ENCODE measurements around the gene MZF1.
"Not testable (repeated sequence)": the region's sequence is repeated elsewhere in the genome, so short reads cannot be mapped to it uniquely, and the experiment has no call there.

MZF1 gene

DNA sequence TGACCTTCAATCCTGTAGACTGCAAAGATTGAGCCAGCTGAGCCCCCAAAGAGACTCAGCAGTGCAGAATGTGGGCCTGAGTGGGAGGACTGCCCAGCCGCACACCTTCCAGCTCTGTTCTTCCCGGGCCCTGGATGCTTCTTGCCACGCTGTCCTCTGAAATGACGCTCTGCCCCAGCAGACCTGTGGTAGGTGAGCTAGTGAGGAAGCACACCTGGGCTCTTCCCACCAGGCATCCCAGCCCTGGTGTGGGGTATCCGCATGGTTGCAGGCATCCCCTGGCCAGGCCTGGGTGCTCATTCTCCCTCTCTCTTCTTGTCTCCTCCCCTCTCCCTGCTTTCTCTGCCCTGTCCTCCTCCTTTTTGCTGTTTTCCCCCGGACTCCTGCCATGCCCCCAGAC, 9.8 kb upstream of the MZF1 start:
- POLR2A ChIA-PET, result no interaction called here
- Histone ChIP-seq H3K4me1 (ENCODE audit: control extremely low read depth in 1 of 4, control insufficient read depth in 4 of 4, insufficient read depth in 4 of 4, low read length in 3 of 4) (peaks cover 0 to 4% (median 2%) of the 10 kb centered on the region in 4 experiments), H3K9me3 (ENCODE audit: control extremely low read depth in 1 of 5, control insufficient read depth in 4 of 5, insufficient read depth in 2 of 5, low read depth in 1 of 5, low read length in 4 of 5) (no peaks in the 10 kb centered on the region), H3K4me3 (ENCODE audit: control insufficient read depth in 1 of 7, extremely low read depth in 1 of 7, insufficient read depth in 4 of 7, low read depth in 2 of 7, low read length in 6 of 7) (no peak overlapping the region), H3K36me3 (ENCODE audit: control insufficient read depth in 4 of 4, insufficient read depth in 4 of 4, low read length in 3 of 4) (peaks cover 0 to 32% (median 23%) of the 10 kb centered on the region in 4 experiments), H3K27ac (ENCODE audit: insufficient read depth in 1 of 2, low read depth in 1 of 2, low read length in 2 of 2, poor library complexity in 1 of 2, severe bottlenecking in 2 of 2) (no peak overlapping the region), H3K27me3 (replicated peaks in 2 of 5; ENCODE audit: control insufficient read depth in 4 of 5, insufficient read depth in 5 of 5, low read length in 4 of 5) (no peaks in the 10 kb centered on the region)
- no peak for DNase-seq
- WGBS (ENCODE audit: insufficient coverage), result 93% methylated on average over 4 of the region's 6 CpGs
- CTCF ChIA-PET, result interaction anchor here (4.2 kb wide), 1 partner anchor 64 kb away, joined by 26 read pairs; the partner anchor contains the start of gene ZBTB45

DNA sequence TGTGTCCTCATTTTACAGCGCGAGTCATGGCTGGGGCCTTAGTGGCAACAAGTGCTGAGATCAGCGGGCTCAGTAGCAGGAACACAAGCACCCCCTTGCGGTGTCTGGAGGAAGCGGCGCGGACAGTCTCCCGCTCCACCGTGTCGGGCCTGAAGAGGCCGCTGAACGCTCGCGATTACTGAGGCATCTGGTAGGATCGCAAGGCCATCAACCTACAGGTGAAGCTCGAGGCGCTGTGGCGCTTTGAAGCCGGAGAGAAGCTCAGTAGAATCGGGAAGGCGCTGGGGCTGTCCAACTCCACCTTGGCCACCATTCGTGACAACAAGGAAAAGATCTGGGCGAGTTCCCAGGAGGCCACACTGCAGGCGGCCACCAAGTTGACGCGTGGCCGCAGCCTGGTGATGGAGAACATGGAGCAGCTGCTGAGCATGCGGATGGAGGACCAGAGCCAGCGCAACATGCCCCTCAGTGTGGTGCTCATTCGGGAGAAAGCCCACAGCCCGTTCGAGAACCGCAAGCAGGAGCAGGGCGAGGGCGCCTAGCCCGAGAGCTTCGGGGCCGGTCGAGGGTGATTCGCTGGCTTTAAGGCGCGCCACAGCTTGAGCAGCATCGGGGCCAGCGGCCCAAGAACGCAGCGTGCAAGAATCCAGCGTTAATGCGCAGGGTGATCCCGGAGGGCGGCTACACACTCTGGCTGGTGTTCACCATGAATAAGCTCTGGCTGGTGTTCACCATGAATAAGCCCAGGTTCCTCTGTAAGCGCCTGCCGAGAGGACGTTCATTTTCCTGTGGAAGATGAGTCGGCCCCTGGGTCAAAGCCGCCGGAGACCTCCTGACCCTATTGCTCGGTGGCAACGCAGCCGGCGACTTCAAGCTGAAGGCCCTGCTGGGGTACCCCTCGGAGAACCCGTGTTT, 8.3 kb upstream of the MZF1 start:
- Histone ChIP-seq H3K27me3 (replicated peaks in 2 of 5; ENCODE audit: control insufficient read depth in 4 of 5, insufficient read depth in 5 of 5, low read length in 4 of 5) (no peaks in the 10 kb centered on the region), H3K4me3 (ENCODE audit: control insufficient read depth in 1 of 7, extremely low read depth in 1 of 7, insufficient read depth in 4 of 7, low read depth in 2 of 7, low read length in 6 of 7) (no peak overlapping the region), H3K36me3 (ENCODE audit: control insufficient read depth in 4 of 4, insufficient read depth in 4 of 4, low read length in 3 of 4) (peaks cover 0 to 34% (median 23%) of the 10 kb centered on the region in 4 experiments), H3K9me3 (ENCODE audit: control extremely low read depth in 1 of 5, control insufficient read depth in 4 of 5, insufficient read depth in 2 of 5, low read depth in 1 of 5, low read length in 4 of 5) (no peaks in the 10 kb centered on the region), H3K4me1 (ENCODE audit: control extremely low read depth in 1 of 4, control insufficient read depth in 4 of 4, insufficient read depth in 4 of 4, low read length in 3 of 4) (peaks cover 0 to 4% (median 2%) of the 10 kb centered on the region in 4 experiments), H3K27ac (ENCODE audit: insufficient read depth in 1 of 2, low read depth in 1 of 2, low read length in 2 of 2, poor library complexity in 1 of 2, severe bottlenecking in 2 of 2) (peak overlapping the region in 1 of 2 experiments; percentile 25)
- CTCF ChIA-PET, result interaction anchor here (0.8 to 8.4 kb wide), 13 partner anchors 12 to 148 kb away, joined by 3 to 139 read pairs (median 4); partner anchors contain the start of genes CHMP2A and ZBTB45
- POLR2A ChIA-PET, result interaction anchor here (1.5 kb wide), 1 partner anchor 38 kb away, joined by 4 read pairs; the partner anchor contains the start of gene TRIM28
- DNase-seq, result peak; percentile 89 to 95 (median 93)
- WGBS (ENCODE audit: insufficient coverage), result 69% methylated on average over 54 of the region's 62 CpGs

DNA sequence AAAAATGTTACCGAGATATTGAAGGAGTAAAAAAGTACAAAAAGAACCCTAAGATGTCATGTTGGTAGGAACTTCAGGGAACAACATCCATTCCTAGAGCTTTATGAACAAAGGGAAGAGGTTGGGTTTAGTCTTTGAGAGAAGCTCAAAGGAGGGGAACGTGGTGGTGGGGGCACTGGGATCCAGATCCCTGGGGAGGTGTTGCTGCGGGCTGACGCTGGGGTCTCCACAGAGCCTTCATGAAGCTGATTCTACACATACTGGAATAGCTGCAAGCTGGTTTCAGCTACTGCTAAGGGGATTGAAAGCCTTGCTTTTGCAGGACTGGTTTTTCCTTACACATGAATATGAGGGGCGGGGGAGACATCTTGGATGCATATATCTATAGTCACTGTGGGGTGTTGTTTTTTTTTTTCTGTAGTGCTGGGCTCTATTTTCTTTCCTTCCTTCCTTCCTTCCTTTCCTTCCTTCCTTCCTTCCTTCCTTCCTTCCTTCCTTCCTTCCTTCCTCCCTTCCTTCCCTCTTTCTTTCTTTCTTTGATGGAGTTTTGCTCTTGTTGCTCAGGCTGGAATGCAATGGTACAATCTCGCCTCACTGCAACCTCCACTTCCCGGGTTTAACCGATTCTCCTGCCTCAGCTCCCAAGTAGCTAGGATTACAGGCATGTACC, 6.5 kb upstream of the MZF1 start:
- no peak overlapping the region for H3K4me3 ChIP-seq (ENCODE audit: control insufficient read depth in 1 of 7, extremely low read depth in 1 of 7, insufficient read depth in 4 of 7, low read depth in 2 of 7, low read length in 6 of 7)
- WGBS (ENCODE audit: insufficient coverage), result 91% methylated on average over 6 of the region's 8 CpGs
- H3K27me3 ChIP-seq (replicated peaks in 2 of 5; ENCODE audit: control insufficient read depth in 4 of 5, insufficient read depth in 5 of 5, low read length in 4 of 5), result no peaks in the 10 kb centered on the region
- ChIA-PET POLR2A (no interaction called here), CTCF (interaction anchor here (1.1 to 8.4 kb wide), 9 partner anchors 18 to 215 kb away, joined by 3 to 139 read pairs (median 3); partner anchors contain the start of genes CHMP2A and ZBTB45)
- DNase-seq, result no peak
- peaks cover 0 to 26% (median 20%) of the 10 kb centered on the region in 4 experiments for H3K36me3 ChIP-seq (ENCODE audit: control insufficient read depth in 4 of 4, insufficient read depth in 4 of 4, low read length in 3 of 4)
- peaks cover 1 to 13% (median 13%) of the 10 kb centered on the region in 4 experiments for H3K4me1 ChIP-seq (ENCODE audit: control extremely low read depth in 1 of 4, control insufficient read depth in 4 of 4, insufficient read depth in 4 of 4, low read length in 3 of 4)
- no peaks in the 10 kb centered on the region for H3K9me3 ChIP-seq (ENCODE audit: control extremely low read depth in 1 of 5, control insufficient read depth in 4 of 5, insufficient read depth in 2 of 5, low read depth in 1 of 5, low read length in 4 of 5)
- H3K27ac ChIP-seq (ENCODE audit: insufficient read depth in 1 of 2, low read depth in 1 of 2, low read length in 2 of 2, poor library complexity in 1 of 2, severe bottlenecking in 2 of 2), result no peak overlapping the region

DNA sequence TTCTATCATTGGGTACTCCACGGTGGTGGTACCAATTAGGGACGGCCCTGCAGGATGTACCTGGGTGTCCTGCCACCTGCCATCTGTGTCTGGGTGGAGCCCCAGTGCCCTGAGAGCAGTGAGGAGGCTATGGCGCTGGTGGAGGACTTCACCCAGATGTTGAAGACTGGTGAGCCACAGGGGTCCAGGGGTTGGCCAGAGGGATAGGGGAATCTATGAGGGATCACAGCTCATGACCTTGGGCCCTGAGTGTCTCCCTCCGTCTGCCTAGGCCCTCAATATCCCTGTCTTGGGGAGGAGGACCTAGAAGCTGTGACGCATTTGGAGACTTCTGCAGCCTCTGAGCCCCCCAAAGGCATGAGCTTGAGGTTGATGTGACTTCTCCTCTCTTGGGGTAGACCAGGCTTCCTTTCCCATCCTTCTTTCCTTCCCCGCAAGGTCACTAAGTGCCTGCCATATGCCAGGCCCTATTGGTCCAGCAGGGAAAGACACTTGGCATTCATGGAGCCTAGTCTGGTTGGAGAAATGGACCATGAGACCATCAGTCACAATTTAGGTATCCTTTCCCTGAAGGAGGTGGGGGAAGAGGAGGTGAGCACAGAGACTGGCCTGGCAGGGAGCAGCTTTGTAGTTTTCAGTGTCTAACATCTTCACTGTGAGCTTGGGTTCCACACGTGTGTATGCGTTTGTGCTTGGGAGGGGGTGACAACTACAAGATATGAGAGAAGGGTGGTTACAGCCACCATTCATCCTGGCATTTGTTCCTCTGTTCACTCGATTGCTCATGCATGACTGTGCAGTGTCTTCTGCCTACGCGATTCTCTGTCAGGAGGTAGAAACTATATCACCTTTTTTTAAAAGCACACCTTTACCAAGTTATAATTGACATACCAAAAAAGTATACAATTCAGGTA, 5.1 kb upstream of the MZF1 start:
- Histone ChIP-seq H3K4me3 (ENCODE audit: control insufficient read depth in 1 of 7, extremely low read depth in 1 of 7, insufficient read depth in 4 of 7, low read depth in 2 of 7, low read length in 6 of 7) (no peak overlapping the region), H3K27me3 (replicated peaks in 2 of 5; ENCODE audit: control insufficient read depth in 4 of 5, insufficient read depth in 5 of 5, low read length in 4 of 5) (no peaks in the 10 kb centered on the region), H3K36me3 (ENCODE audit: control insufficient read depth in 4 of 4, insufficient read depth in 4 of 4, low read length in 3 of 4) (peaks cover 0 to 20% (median 14%) of the 10 kb centered on the region in 4 experiments), H3K4me1 (ENCODE audit: control extremely low read depth in 1 of 4, control insufficient read depth in 4 of 4, insufficient read depth in 4 of 4, low read length in 3 of 4) (peaks cover 8 to 24% (median 24%) of the 10 kb centered on the region in 4 experiments), H3K27ac (ENCODE audit: insufficient read depth in 1 of 2, low read depth in 1 of 2, low read length in 2 of 2, poor library complexity in 1 of 2, severe bottlenecking in 2 of 2) (no peak overlapping the region), H3K9me3 (ENCODE audit: control extremely low read depth in 1 of 5, control insufficient read depth in 4 of 5, insufficient read depth in 2 of 5, low read depth in 1 of 5, low read length in 4 of 5) (no peaks in the 10 kb centered on the region)
- peak in 1 of 3 donors; percentile 1 for DNase-seq
- POLR2A ChIA-PET, result no interaction called here
- 97% methylated on average over 5 of the region's 11 CpGs for WGBS (ENCODE audit: insufficient coverage)
- CTCF ChIA-PET, result interaction anchor here (0.8 to 8.4 kb wide), 7 partner anchors 14 to 214 kb away, joined by 3 to 139 read pairs (median 3); partner anchors contain the start of genes CHMP2A and ZBTB45

DNA sequence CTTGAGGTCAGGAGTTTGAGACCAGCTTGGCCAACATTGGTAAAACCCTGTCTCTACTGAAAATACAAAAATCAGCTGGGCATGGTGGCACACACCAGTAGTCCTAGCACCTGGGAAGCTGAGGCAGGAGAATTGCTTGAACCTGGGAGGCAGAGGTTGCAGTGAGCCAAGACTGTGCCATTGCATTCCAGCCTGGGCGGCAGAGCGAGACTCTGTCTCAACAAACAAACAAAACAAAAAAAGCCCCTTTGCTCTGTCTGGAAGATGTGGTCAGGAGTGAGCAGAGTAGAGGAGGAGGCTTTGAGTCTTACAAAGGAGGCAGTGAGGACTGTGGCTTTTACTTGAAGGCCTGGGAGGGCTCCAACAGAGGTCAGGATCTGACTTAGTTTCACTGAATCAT, 4.4 kb upstream of the MZF1 start:
- H3K27me3 ChIP-seq (replicated peaks in 2 of 5; ENCODE audit: control insufficient read depth in 4 of 5, insufficient read depth in 5 of 5, low read length in 4 of 5); H3K9me3 ChIP-seq (ENCODE audit: control extremely low read depth in 1 of 5, control insufficient read depth in 4 of 5, insufficient read depth in 2 of 5, low read depth in 1 of 5, low read length in 4 of 5); DNase-seq; H3K27ac ChIP-seq (ENCODE audit: insufficient read depth in 1 of 2, low read depth in 1 of 2, low read length in 2 of 2, poor library complexity in 1 of 2, severe bottlenecking in 2 of 2); POLR2A ChIA-PET; H3K4me3 ChIP-seq (ENCODE audit: control insufficient read depth in 1 of 7, extremely low read depth in 1 of 7, insufficient read depth in 4 of 7, low read depth in 2 of 7, low read length in 6 of 7): not testable (repeated sequence)
- CTCF ChIA-PET, result interaction anchor here (1.8 to 8.4 kb wide), 3 partner anchors 16 to 64 kb away, joined by 4 to 139 read pairs (median 7); partner anchors contain the start of gene ZBTB45
- peaks cover 0 to 13% (median 11%) of the 10 kb centered on the region in 4 experiments for H3K36me3 ChIP-seq (ENCODE audit: control insufficient read depth in 4 of 4, insufficient read depth in 4 of 4, low read length in 3 of 4)
- WGBS (ENCODE audit: insufficient coverage), result no CpG with 5 or more reads among the region's 2 CpGs
- peaks cover 8 to 24% (median 24%) of the 10 kb centered on the region in 4 experiments for H3K4me1 ChIP-seq (ENCODE audit: control extremely low read depth in 1 of 4, control insufficient read depth in 4 of 4, insufficient read depth in 4 of 4, low read length in 3 of 4)

Measured in common myeloid progenitor, CD34-positive (primary cell).